ENCODE results near the gene CRB1. TPM values are rescaled to one million over a fixed set of nuclear protein-coding genes. Genes with fewer than 3 reads are reported as not detected.

The CRB1 gene
- polyA plus RNA-seq, 1 donor (not counting 4 experiments of a cell fraction or from before 2014, with no cell fraction given): 0.04 TPM

GRCh38 chr1:197465528-197466327 is 197.7 kb downstream of the CRB1 start:
- H3K79me2 ChIP-seq (ENCODE audit: control insufficient read depth, insufficient read depth, low read length): no peaks in the 10 kb centered on the region
- no peak for FAIRE-seq
- no peaks in the 10 kb centered on the region for H4K20me1 ChIP-seq (ENCODE audit: control insufficient read depth, extremely low read depth, insufficient read depth, low read length)
- H2AFZ ChIP-seq (ENCODE audit: control insufficient read depth, low read length): no peak overlapping the region
- H3K9me3 ChIP-seq (ENCODE audit: control insufficient read depth, low read depth, low read length): no peaks in the 10 kb centered on the region
- no peak overlapping the region for H3K4me2 ChIP-seq (ENCODE audit: control insufficient read depth, extremely low read depth, insufficient read depth, low read depth, low read length)
- dilution Hi-C loops (cut with MboI; ENCODE audit: extremely low pct_ligation_motif_present, low sequenced_read_pairs): no loop called here
- H3K27me3 ChIP-seq (ENCODE audit: control insufficient read depth, extremely low read depth, insufficient read depth, low read length): no peaks in the 10 kb centered on the region
- no peak overlapping the region for H3K4me3 ChIP-seq (ENCODE audit: control insufficient read depth in 2 of 3, extremely low read depth in 1 of 3, insufficient read depth in 2 of 3, low read depth in 1 of 3, low read length in 3 of 3)
- no peak for DNase-seq (ENCODE audit: low read depth, low spot score)
- TF ChIP-seq EZH2 (IDR thresholded peaks at IDR 0.05; ENCODE audit: low read length): no peak
- TF ChIP-seq CTCF (optimal IDR thresholded peaks at IDR 0.05 in 1 of 3, IDR thresholded peaks at IDR 0.05 in 1 of 3, conservative IDR thresholded peaks at IDR 0.05 in 1 of 3; ENCODE audit: extremely low read depth in 1 of 3, insufficient read depth in 2 of 3, low read length in 3 of 3): no peak
- no peaks in the 10 kb centered on the region for H3K4me1 ChIP-seq (ENCODE audit: control insufficient read depth, extremely low read depth, insufficient read depth, low read length)
- H3K27ac ChIP-seq (ENCODE audit: control insufficient read depth, insufficient read depth, low read length): no peak overlapping the region
- no peaks in the 10 kb centered on the region for H3K36me3 ChIP-seq (ENCODE audit: control insufficient read depth in 2 of 2, extremely low read depth in 1 of 2, insufficient read depth in 2 of 2, low read length in 2 of 2)
- H3K9ac ChIP-seq (ENCODE audit: control insufficient read depth, extremely low read depth, insufficient read depth, low read length): no peak overlapping the region
- no peaks in the 10 kb centered on the region for H3K9me1 ChIP-seq (ENCODE audit: control insufficient read depth, extremely low read depth, insufficient read depth, low read length)

GRCh38 chr1:197466813-197467212 is 198.8 kb downstream of the CRB1 start:
- Histone ChIP-seq H2AFZ (ENCODE audit: control insufficient read depth, low read length) (no peak overlapping the region), H3K4me1 (ENCODE audit: control insufficient read depth, extremely low read depth, insufficient read depth, low read length) (no peaks in the 10 kb centered on the region), H3K27me3 (ENCODE audit: control insufficient read depth, extremely low read depth, insufficient read depth, low read length) (no peaks in the 10 kb centered on the region), H3K4me3 (ENCODE audit: control insufficient read depth in 2 of 3, extremely low read depth in 1 of 3, insufficient read depth in 2 of 3, low read depth in 1 of 3, low read length in 3 of 3) (no peak overlapping the region), H4K20me1 (ENCODE audit: control insufficient read depth, extremely low read depth, insufficient read depth, low read length) (no peaks in the 10 kb centered on the region), H3K9ac (ENCODE audit: control insufficient read depth, extremely low read depth, insufficient read depth, low read length) (no peak overlapping the region), H3K27ac (ENCODE audit: control insufficient read depth, insufficient read depth, low read length) (no peak overlapping the region), H3K4me2 (ENCODE audit: control insufficient read depth, extremely low read depth, insufficient read depth, low read depth, low read length) (no peak overlapping the region), H3K36me3 (ENCODE audit: control insufficient read depth in 2 of 2, extremely low read depth in 1 of 2, insufficient read depth in 2 of 2, low read length in 2 of 2) (no peaks in the 10 kb centered on the region), H3K79me2 (ENCODE audit: control insufficient read depth, insufficient read depth, low read length) (no peaks in the 10 kb centered on the region), H3K9me3 (ENCODE audit: control insufficient read depth, low read depth, low read length) (no peaks in the 10 kb centered on the region), H3K9me1 (ENCODE audit: control insufficient read depth, extremely low read depth, insufficient read depth, low read length) (no peaks in the 10 kb centered on the region)
- DNase-seq (ENCODE audit: low read depth, low spot score) (no peak), FAIRE-seq (no peak)
- dilution Hi-C loops (cut with MboI; ENCODE audit: extremely low pct_ligation_motif_present, low sequenced_read_pairs): no loop called here
- no peak for TF ChIP-seq EZH2 (IDR thresholded peaks at IDR 0.05; ENCODE audit: low read length)
- TF ChIP-seq CTCF (optimal IDR thresholded peaks at IDR 0.05 in 1 of 3, IDR thresholded peaks at IDR 0.05 in 1 of 3, conservative IDR thresholded peaks at IDR 0.05 in 1 of 3; ENCODE audit: extremely low read depth in 1 of 3, insufficient read depth in 2 of 3, low read length in 3 of 3): no peak

Data from keratinocyte (primary cell).